Cardiac septum (tissue), 1 donor: Measurements from ENCODE around the gene GLIS1. TPM values are rescaled to one million over a fixed set of nuclear protein-coding genes. Genes with fewer than 3 reads are reported as not detected.

Experiments
- DNase-seq: peaks from one replicate; pipeline ENCODE4 v3.0.0-alpha.2; 2020; ENCODE audit warnings: low spot score
- intact Hi-C: fragments of 100-400 bp; cut with DNase I; formaldehyde crosslinking; loops from one replicate; pipeline ENCODE4 v1.14.0; 2022
- total RNA-seq: library from RNA; stranded (reverse); fragmentation: NEBNext Ultra II Directional; extraction: Animal tissue kit (Norgen Biotek cat#: 25700); gene quantifications from one replicate; pipeline ENCODE4 v1.2.1, GENCODE V29; 2021
- donor health status: DM: no; HTN: no; CAD: no.

GLIS1 gene
- total RNA-seq, 1 donor from 2014 or later: 0.30 TPM

DNA sequence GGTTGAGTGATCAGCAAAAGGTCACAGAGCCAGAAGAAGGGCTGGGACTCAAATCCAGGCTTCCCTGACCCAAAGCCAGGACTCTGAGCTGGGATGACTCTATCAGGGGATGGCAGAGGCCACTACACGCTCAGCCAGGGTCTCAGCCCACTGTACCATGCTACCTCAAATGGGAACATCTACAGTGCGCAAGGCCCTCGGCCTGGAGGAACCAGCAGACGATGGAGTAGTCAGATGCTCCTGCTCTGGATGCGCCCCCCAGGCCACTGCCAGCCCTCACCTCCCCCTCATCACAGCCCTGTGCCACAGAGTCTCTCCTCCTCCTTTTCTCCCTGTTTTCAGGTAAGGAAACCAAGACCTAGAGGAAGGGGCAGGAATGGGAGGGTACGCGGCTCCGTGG is 39.0 kb downstream of the GLIS1 start:
- no peak for DNase-seq
- intact Hi-C loops: no loop called here

DNA sequence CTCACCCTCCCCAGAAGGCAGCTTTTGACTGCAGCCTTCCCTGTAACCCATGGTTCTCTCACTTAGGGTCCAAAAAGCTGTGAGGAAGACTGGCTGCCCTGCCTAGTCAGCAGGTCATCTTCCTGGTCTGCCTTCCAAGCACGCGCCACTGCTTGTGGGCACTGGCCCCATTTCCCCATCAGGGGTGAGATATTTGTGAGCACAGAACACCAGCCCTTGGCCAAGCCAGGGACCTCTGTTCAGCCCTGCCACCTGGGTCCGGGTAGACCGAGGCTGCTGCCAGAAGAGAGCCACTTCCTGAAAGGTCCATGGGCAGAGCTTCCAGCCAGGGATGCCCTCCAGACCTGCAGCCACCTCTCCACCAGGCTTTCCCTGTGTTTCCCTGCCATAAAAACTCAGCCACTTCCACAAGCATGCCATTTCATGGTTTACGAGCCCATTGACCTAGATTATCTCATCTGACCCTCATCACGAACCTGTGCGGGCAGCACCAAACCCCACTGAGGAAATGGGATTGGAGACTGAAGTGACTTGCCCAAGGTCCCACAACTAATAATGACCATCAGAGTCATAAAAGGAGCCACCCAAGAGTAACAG is 40.5 kb downstream of the GLIS1 start:
- intact Hi-C loops: no loop called here
- no peak for DNase-seq

DNA sequence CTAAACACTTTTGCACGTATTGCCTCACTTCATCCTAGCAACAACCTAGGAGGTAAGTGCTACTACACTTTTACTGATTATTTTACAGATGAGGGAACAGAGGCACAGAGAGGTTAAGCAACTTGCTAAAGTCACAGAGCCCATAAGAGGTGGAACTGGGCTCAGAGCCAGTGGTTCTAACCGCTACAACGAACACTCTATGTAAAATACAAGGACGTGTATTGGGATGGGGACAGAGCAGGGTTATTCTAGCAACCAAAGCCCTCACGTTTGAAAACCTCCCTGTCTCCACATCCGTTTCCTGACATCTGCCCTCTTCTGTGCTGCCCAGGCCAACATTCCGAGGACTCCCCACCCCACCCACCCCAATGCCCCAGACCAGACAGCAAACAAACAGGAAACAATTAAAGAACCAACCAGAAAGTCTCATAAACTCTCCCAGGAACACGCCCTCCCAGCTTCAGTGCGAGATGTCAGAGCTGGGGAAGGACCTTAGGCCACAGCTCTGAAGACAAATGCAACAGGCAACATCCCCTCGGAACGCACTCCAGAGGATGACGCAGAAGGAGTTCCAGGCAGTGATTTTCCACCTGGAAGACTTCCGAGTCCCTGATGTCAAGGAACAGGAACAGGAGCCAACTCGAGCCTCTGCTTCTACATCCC is 41.1 kb downstream of the GLIS1 start:
- intact Hi-C loops: no loop called here
- no peak for DNase-seq

DNA sequence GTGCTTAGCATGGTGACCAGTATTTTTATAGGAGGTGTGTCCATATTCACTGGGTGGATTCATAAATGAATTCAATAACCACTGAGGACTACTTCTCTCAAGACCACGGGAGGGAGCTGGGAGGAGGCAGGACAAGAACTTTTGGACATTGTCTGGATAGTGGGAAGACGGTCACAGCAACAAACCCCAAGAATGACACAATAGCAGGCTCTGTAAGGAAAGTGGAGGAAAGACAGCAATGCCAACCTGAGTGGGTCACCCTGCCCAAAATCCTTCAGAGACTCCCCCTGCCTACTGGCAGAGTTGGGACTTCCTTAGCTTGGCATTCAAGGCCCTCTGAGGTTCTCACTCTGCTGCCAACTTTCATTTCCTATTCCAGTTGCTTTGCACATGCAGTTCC is 42.0 kb downstream of the GLIS1 start:
- intact Hi-C loops: no loop called here
- no peak for DNase-seq

DNA sequence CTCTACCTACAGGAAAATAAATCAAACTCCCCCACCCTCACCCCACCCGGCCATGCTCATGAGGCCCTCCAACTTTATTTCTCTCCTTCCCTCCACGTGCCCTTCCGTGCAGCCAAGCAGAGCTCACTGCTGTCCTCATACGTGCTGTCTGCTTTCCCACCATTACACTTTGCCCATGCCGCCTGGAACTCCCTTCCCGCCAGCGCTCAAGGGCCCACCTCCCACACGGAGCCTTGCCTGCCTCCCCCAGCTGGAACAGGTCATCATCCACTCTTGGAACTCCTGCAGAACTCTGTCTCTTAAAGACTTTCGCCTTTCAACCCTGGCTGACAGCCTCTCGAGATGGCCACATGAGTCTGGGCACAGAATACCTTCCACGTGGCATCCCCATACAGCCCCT is 42.4 kb downstream of the GLIS1 start:
- intact Hi-C loops: no loop called here
- DNase-seq: no peak

DNA sequence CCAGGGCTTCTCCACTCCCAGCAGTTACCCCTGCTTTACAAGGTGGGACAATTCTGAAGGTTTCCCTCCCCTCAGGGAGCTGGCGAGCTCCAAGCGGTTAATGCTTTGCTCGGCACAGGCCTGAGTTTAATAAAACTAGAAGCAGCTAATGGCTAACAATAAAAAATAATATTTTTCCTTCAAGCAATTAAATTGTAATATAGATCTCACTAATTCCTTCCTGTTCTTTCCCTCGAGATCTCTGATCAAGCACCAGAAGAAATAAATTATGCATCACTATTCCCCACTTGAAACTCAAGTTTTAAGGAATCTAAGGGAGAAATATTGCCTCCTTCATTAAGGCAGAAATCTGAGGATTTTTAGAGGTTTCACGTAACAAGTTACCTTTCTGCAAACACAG is 42.9 kb downstream of the GLIS1 start:
- DNase-seq: no peak
- intact Hi-C loops: no loop called here

DNA sequence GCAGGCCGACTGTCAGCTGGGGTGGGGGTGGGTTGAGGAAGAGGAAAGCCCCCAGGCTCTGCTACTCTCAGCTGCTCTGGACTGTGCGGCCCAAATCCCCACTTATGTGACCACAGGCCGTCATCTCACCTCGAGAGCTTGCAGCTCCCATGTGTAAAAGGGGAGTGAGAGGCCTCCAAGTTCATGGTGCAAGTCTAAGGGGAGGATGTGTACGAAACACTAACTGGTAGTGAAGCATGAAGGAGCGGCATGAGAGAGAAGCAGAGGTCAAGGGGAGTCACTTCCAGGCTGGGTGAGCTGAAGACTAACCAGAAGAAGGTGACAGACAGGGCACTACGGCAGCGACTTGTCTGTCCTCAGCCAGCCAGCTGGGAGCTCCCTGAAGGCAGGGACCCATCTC is 43.8 kb downstream of the GLIS1 start:
- no peak for DNase-seq
- intact Hi-C loops: no loop called here

DNA sequence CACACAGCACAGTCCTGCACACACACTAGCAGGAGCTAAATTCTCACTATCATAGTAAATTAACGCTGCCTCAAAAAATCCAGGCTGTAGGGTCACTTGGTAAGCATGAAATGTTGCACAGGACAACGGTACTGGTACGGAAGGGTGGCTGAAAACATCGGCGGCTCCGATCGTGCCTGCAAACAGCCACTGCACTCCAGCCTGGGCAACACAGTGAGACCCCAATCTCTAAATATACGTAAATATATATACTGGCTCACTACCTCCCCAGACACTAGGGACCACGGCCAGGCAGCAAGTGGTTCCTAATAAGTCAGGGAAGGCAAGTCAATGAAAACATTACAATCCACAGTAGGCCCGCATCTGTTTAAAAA is 44.3 kb downstream of the GLIS1 start:
- DNase-seq: no peak
- intact Hi-C loops: no loop called here

DNA sequence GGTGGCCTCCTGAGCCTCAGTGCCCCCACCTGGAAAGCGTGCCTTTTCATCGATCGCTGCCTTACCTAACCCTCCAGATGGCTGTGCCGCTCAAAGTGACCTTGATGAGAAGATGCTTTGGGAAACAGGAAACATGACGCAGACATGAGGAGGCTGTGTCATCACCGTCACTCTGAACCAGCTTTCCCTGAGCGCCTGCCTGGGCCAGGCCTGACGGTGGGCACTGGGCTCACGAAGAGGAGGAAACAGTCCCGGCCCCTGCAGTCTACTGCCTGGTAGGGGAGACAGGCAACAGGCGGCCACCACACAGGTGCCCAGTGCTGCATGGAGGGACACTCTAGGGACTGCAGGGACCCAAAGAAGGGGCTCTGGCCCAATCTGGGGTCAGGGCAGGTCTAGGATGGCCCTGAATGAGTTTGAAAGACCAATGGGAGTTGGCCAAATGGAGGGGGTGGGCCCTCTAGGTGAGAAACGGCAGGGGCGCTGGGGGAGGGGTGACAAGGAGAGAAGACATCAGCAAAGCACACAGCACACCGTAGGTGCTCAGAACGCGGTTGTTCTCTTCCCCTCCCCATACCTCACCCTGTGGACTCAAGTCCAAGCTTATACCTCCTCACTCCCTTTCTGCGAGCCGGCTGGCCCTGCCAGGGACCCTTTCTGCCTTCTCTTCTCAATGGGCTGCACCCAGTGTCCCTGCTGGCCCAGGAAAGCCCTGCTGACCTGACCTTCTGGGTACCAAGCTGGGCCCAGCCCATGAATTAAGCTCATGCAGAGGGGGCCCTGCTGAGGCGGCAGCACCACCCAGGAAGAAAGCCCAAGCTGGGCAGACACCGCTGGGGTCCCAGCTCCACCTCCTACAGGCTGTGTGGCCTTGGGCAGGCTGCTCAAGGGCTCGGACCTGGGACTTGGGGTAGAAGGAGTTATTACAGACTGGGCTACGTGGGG is 44.9 kb downstream of the GLIS1 start:
- no peak for DNase-seq
- intact Hi-C loops: no loop called here

DNA sequence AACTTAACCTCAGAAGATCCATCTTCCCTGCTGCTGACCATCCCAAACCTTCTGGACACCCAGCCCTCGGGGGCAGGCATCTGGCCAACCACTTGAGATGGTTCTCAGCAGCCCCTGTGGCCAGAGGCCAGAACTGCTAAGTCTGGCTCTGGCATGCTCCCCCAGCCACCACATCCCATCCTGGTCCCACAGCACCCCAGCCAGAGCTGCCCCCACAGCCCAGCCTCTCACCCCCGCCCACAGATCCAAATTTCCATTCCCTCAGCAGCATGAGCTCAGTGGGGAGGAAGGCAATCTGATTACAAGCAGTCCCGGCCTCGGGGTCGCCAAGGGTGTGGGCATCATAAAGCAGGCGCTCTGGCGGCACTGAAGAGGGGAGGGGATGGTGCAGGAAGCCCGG is 45.6 kb downstream of the GLIS1 start:
- intact Hi-C loops: no loop called here
- DNase-seq: no peak

DNA sequence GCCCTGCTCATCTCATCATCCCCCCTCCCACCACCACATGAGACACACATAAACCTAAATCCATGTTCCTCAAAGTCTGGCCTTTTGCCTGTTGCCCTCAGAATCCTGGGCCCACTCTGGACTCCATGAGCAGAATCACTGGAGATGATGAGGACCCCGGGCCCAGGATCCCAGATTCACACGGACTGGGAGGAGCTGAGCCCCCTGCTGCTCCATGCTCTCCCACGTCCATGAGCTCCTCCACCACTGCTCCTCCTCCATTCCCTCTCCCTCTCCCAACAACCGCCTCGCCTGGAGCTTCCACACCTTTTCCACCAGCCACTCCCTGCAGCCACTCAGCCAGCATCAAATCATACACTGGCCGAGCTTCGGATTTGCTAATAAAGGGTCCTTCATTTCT is 47.6 kb downstream of the GLIS1 start:
- no peak for DNase-seq
- intact Hi-C loops: no loop called here

DNA sequence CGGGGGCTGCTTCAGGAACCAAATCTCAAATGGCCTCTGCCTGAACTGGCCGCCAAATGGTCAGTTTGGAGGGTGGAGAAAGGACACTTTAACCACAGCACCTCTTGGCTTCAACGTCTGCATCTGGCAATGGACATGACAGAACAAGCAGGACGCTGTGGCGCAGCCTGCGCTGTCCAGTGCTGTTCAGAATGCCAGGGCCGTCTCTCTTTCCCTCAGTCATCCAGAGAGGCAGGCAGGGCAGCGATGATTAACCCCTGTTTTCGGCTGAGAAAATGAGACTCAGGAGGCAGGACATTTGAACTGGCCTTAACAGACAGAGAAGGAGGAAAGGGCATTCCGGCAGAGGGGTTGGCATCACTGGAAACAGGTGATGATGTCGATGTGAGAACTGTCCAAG is 48.6 kb downstream of the GLIS1 start:
- intact Hi-C loops: no loop called here
- DNase-seq: no peak

DNA sequence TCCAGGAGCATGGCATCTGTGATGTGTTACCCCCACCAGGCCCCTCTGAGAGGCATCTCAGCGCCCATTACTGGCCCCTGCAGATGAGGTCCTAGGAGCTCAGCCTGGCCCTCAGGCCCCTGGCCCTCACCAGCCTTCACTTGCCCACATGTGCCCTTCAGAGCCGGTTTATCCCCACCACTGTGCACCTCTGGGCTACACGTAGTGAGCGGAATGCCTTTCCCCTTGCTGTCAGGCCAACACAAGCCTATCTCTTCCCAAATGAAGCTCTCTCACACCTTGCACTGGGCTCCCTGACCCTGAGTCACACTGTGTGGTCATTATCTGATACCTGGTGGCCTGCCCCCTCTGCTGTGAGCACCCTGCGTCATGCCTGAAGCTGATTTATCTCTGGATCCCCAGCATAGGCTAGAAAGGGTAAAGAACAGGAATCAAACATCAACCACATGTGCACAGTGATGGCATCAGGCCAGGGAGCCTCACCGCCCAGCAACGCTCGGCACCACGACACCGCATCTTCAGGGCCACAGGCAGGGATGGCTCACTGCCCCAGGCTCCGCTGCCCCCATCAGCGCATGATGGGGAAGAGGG is 49.1 kb downstream of the GLIS1 start:
- intact Hi-C loops: no loop called here
- no peak for DNase-seq

DNA sequence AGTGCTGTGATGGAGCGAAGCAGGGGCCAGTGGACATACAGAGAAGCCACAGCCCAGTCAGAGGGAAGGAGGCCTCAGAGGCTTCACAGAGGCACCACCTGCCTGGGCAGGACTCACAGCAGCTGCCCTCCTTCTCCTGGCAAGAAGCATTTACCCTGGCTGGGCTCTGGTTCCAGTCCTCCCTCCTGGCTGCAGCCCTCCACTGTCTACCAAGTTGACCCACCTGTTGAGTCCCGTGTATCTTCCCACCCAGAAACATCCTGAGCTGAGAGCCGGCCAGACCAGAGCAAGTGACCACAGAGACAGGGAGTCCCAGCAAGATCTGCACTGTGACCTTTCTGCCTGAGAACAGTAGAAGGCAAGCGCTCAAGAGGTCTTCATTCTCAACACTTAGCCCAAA is 49.7 kb downstream of the GLIS1 start:
- intact Hi-C loops: no loop called here
- no peak for DNase-seq

DNA sequence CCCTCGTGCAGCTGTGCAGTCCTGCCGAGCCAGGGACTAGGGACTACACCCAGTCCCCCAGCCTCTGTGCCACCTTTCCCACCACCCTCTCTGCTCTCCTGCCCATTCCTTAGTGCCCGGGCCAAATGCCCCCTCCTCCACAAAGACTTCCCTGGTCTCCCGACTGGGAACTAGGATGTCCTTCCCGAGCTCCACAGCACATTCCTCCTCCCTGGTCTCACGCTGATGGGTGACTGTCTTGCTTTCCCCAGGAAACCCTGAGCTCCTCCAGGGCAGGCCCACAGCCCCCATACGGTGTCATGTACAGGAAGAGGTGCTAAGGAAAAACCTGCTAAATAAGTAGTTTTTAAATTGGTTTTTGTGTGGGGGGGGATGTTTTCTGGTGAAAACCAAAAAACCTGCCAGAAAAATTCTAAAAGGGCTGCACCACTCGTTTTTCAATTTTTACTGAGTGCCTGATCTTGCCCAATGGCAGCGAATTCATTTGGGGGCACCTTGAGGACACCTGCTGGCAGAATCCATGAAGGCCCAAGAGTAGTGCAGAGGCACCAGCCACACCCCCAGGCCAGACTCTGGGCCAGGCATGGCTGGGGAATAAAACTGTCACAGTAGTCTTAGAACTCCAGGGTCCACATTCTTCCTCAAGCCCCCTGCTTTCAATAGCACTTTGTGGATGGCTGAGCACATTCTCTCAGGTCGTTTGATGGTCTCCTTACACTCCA is 50.4 kb downstream of the GLIS1 start:
- DNase-seq: no peak
- intact Hi-C loops: no loop called here

DNA sequence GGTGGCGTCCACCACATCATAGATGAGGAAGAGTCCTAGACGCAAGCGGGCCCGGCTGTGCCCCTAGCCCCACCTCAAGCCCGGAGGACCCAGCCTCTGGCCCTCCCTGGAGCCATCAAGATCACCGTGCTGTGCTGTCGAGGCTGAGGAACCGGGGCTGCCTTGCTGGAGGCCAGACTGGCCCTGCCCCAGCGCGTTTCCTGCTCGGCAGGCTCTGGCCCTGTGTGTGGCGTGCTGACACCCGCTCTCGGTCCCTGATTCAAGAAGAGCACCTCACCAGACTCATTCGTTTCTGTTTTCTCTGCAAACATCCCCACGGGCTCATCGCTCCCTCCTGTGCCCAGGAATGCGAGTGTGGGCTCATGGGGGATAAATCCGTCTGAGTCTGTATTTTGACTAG is 51.1 kb downstream of the GLIS1 start:
- no peak for DNase-seq
- intact Hi-C loops: no loop called here

DNA sequence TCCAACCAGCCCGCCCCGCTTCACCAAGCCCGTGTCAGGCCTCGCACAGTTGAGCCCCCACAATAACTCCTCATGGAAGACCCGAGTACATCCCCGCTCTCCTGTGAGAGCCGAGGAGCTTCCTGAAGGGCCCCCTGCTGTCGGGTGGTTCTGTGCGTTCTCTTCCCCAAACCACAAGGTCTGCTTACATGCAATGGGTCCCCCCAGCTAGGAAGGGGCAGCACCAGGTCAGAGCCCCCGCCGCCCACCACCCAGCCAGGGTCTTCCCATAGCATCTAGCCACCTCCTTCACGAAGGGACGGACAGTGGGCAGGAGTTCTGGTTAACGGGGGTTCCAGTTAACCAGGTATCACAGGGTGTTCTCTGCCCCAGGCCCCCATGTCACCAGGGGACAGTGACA is 51.5 kb downstream of the GLIS1 start:
- DNase-seq: no peak
- intact Hi-C loops: no loop called here

DNA sequence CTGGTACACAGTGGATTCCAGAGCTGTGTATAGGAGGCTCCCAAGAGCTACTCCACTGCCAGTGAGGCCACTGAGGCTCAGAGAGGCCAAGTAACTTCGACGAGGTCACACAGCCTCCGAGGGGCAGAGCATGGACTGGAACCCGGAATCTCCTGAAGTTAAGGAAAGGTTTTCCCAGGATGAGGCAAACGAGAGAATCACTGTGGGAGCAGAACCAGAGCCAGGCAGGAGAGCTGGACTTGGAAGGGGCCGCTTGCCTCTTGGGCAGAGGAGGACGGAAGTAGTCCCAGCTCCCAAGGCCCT is 52.0 kb downstream of the GLIS1 start:
- no peak for DNase-seq
- intact Hi-C loops: no loop called here

DNA sequence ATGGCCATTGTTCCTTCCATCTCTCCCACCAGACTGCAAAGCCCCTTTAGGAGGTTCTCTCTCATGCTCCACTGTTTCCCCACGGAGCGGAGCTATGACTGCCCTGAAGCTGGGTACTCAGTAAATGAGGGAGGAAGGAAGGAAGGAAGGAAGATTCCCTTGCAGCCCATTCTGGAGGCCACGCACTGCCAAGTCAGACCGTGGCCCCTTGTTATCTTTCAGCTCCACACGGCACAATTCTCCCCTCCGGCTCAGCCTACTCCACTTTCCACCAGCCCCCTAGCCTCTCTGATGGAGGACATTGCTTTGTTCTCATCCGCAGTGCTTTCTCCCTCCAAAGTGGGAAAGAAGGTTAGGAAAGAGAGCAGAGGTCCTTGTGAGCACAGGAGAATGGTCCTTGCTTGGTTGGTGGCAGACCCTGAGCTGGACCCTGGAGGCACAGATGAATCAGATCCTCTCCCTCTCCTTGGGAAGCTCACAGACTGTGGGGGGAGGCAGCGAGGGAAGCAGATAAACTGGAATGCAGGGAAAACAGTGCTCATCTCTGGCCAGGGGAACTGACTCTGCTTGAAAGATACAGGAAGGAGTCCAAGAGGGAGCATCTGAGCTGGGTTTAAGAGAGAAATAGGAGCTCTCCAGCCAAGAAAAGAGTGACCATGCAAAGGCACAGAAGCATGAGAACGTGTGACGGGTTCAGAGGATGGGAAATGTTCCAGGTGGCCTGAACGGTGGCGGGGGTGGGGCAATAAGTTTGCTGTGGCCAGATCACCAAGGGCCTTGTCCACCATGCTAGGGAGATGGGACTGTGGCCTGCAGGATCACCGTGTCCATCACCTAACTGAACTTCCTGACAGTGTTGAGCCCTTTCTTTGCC is 52.6 kb downstream of the GLIS1 start:
- no peak for DNase-seq

More for the DNA sequence above, 52.6 kb downstream of the GLIS1 start:
- intact Hi-C loops: no loop called here
